GM12892 (cell line): ENCODE results near the gene CLSTN1.
"Not testable (repeated sequence)": the region's sequence is repeated elsewhere in the genome, so short reads cannot be mapped to it uniquely, and the experiment has no call there.

Experiments
- DNase-seq: peaks from one replicate; pipeline ENCODE4 v3.0.0; 2011; ENCODE audit not compliant: insufficient read length
- FAIRE-seq: peaks from 2 replicates; lab custom pipeline; 2011; peaks lifted over from hg19 to GRCh38; lab: Jason Lieb, UNC
- POLR2A ChIP-seq: IDR thresholded peaks from 2 replicates; pipeline ENCODE4 v1.6.1; 2011; ENCODE audit warnings: low read depth, low read length, control low read depth
- POLR2AphosphoS5 ChIP-seq: IDR thresholded peaks from 2 replicates; pipeline ENCODE4 v1.6.1; 2011; ENCODE audit warnings: low read depth, low read length, control low read depth
- TAF1 ChIP-seq: IDR thresholded peaks from 2 replicates; pipeline ENCODE4 v1.6.1; 2011; ENCODE audit warnings: low read depth, mild to moderate bottlenecking, control low read depth, low read length, borderline replicate concordance

CLSTN1 gene

DNA sequence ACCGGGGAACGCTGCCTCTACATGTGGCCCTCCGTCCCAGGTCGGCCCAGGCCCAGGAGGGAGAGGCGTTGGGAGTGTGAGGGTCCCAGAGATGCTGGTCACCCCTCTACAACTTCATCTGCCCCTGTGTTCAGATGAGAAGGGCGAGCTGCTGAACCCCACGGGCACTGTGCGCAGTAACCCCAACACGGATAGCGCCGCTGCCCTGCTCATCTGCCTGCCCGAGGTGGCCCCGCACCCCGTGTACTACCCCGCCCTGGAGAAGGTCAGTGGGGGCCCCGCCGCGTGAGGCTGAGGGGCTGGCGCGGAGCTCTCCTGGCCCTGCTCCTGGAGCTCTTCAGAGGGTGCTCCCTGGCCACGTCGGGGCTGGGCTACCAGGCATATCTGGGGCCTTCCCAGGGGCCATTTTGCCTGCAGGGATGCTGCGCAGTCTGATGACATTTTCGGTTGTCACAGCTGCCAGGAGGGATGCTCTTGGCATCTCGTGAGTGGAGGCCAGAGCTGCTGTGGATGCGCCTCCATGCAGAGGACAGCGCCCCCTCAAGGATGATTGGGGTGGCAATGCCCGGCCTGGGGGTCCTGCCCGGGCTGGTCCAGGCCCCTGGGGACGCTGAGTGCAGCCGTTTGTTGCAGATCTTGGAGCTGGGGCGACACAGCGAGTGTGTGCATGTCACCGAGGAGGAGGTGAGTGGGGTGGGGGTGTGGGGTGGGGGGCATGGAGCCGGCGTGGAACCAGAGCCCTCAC, 103.6 kb downstream of the CLSTN1 start:
- TF ChIP-seq TAF1 (no peak), POLR2AphosphoS5 (no peak), POLR2A (no peak)
- no peak for FAIRE-seq

DNA sequence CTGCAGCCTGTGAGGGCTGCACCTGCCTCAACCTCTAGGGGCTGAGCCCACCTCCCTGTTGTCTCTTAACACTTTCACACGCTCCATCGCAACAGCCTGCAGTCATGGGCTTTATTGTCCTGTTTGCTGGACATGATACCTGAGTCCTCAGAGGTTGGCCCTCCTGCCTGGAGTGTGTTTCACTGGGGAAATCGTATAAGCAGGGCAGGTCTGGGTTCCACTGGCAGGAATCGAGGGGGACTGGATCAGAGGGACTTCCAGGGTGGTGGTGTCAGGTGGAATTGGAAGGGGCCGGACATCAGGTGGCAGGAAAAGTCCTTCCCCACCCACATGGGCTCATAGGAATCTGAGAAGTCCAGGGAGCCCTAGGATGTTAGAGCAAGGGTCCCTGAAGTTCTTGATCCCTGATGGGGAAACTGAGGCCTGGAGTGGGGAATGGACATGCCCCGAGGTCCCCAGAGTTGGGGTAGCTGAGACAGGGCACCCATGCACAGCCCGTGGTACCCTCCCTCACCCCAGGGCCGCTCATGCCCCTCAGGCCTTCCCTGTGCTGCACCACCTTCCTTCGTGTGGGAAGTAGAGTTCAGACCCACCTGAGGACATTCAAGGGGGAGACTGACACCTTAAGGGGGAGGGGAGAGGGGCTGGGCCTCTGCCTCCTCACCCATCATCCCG, 105.6 kb downstream of the CLSTN1 start:
- no peak for DNase-seq
- TF ChIP-seq TAF1 = no peak
- no peak for TF ChIP-seq POLR2A
- no peak for TF ChIP-seq POLR2AphosphoS5
- no peak for FAIRE-seq

More for the DNA sequence above, 103.6 kb downstream of the CLSTN1 start:
- DNase-seq = no peak

- TF ChIP-seq POLR2A (no peak; the same call in 1 of the 2 replicates), TAF1 (no peak), POLR2AphosphoS5 (no peak)
- DNase-seq = peak; percentile 78
These were observed 106.4 kb downstream of the CLSTN1 start for GRCh38 chr1:9717193-9718005.

GRCh38 chr1:9716404-9717192, 107.2 kb downstream of the CLSTN1 start:
- no peak for DNase-seq
- FAIRE-seq = no peak
- TF ChIP-seq POLR2AphosphoS5 = no peak
- no peak for TF ChIP-seq POLR2A
- no peak for TF ChIP-seq TAF1

More at GRCh38 chr1:9717193-9718005, 106.4 kb downstream of the CLSTN1 start:
- peak; percentile 66 for FAIRE-seq

GRCh38 chr1:9715536-9716226, 108.1 kb downstream of the CLSTN1 start:
- FAIRE-seq (no peak), DNase-seq (no peak)
- TF ChIP-seq POLR2A (no peak), POLR2AphosphoS5 (no peak), TAF1 (no peak)

- no peak for FAIRE-seq
- DNase-seq = no peak
- TF ChIP-seq TAF1 = no peak
- TF ChIP-seq POLR2AphosphoS5 = no peak
- no peak for TF ChIP-seq POLR2A
These were observed 109.5 kb downstream of the CLSTN1 start for GRCh38 chr1:9714257-9714718.

DNA sequence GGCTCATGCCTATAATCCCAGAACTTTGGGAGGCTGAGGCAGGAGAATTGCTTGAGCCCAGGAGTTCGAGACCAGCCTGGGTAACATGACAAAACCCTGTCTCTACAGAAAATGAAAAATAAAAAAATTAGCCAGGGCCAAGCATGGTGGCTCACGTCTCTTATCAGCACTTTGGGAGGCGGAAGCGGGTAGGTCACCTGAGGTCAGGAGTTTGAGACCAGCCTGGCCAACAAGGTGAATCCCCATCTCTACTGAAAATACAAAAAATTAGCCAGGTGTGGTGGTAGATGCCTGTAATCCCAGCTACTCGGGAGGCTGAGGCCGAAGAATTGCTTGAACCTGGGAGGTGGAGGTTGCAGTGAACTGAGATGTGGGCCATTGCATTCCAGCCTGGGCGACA, 111.0 kb downstream of the CLSTN1 start:
- DNase-seq, FAIRE-seq: not testable (repeated sequence)

- FAIRE-seq = no peak
- no peak for TF ChIP-seq TAF1
- TF ChIP-seq POLR2A = no peak
- no peak for TF ChIP-seq POLR2AphosphoS5
- DNase-seq = no peak
These were observed 112.2 kb downstream of the CLSTN1 start for GRCh38 chr1:9711466-9712020.

DNA sequence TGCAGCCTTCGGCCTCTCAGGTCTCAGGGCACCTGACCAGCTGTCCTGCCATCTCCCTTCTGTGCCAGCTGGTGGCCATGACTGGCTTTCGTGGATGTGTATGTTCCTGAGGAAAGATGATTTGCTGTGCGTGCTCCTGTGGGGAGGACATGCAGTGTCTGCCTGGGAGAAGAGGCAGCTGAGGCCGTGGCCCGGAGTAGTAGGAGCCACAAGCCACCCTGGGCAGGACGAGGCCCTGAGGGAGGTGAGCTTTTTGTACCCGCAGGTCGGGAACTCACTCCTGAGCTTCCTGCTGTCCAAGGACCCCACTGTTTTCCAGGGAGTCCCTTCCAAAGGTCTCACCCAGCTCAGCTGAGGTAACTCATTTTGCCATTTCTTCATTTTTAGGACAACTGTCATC, 113.7 kb downstream of the CLSTN1 start:
- DNase-seq (no peak), FAIRE-seq (no peak)
- TF ChIP-seq POLR2AphosphoS5 (no peak), POLR2A (no peak), TAF1 (no peak)

- FAIRE-seq = no peak
- DNase-seq = no peak
- TF ChIP-seq TAF1 = no peak
- TF ChIP-seq POLR2A = no peak
These were observed 117.6 kb downstream of the CLSTN1 start for GRCh38 chr1:9706178-9706577.
